GM20431 (cell line): Measurements from ENCODE around the gene PIM1.

Experiments used
- in situ Hi-C: fragments of 300-500 bp; cut with MseI, MboI; formaldehyde crosslinking; loops from one replicate; pipeline ENCODE4 v1.15.0; 2020; ENCODE audit warnings: low sequenced_read_pairs; ENCODE audit not compliant: unreplicated experiment

The PIM1 gene

GRCh38 chr6:37136821-37137200, 33.1 kb upstream of the PIM1 start:
- in situ Hi-C loops, result no loop called here

GRCh38 chr6:37137201-37138090, 32.5 kb upstream of the PIM1 start:
- in situ Hi-C loops, result no loop called here

- in situ Hi-C loops, result no loop called here
Observed at GRCh38 chr6:37138856-37139229, 31.1 kb upstream of the PIM1 start.

- in situ Hi-C loops, result no loop called here
Observed at GRCh38 chr6:37139230-37139962, 30.6 kb upstream of the PIM1 start.

- in situ Hi-C loops, result no loop called here
Observed at GRCh38 chr6:37140145-37140544, 29.8 kb upstream of the PIM1 start.

GRCh38 chr6:37141281-37142049, 28.5 kb upstream of the PIM1 start:
- in situ Hi-C loops, result no loop called here

GRCh38 chr6:37142050-37142614, 27.8 kb upstream of the PIM1 start:
- in situ Hi-C loops, result no loop called here

GRCh38 chr6:37143585-37143984, 26.4 kb upstream of the PIM1 start:
- in situ Hi-C loops, result no loop called here

- in situ Hi-C loops, result no loop called here
Observed at GRCh38 chr6:37145443-37145842, 24.5 kb upstream of the PIM1 start.

GRCh38 chr6:37146735-37147157, 23.2 kb upstream of the PIM1 start:
- in situ Hi-C loops, result no loop called here

- in situ Hi-C loops, result no loop called here
Observed at GRCh38 chr6:37149745-37150144, 20.2 kb upstream of the PIM1 start.

- in situ Hi-C loops, result no loop called here
Observed at GRCh38 chr6:37150314-37150713, 19.6 kb upstream of the PIM1 start.

GRCh38 chr6:37155394-37156312, 14.3 kb upstream of the PIM1 start:
- in situ Hi-C loops, result no loop called here

- in situ Hi-C loops, result no loop called here
Observed at GRCh38 chr6:37158508-37158907, 11.4 kb upstream of the PIM1 start.

GRCh38 chr6:37160922-37161778, 8.8 kb upstream of the PIM1 start:
- in situ Hi-C loops, result no loop called here

- in situ Hi-C loops, result no loop called here
Observed at GRCh38 chr6:37162740-37163139, 7.2 kb upstream of the PIM1 start.

GRCh38 chr6:37168163-37168758, 1.7 kb upstream of the PIM1 start:
- in situ Hi-C loops, result no loop called here
